Activated naive CD4-positive, alpha-beta T cell treated with anti-CD3 and anti-CD28 coated beads for 36 hours (primary cell): ENCODE data around the gene KRT33B. TPM values are rescaled to one million over a fixed set of nuclear protein-coding genes. Genes with fewer than 3 reads are reported as not detected.
A peak's percentile ranks its signal among the peaks of the same experiment; 100 is the strongest.
"Not testable (repeated sequence)": the region's sequence is repeated elsewhere in the genome, so short reads cannot be mapped to it uniquely, and the experiment has no call there.

Source experiments
- CTCF ChIA-PET: fragments of 350-600 bp; sonication (Branson Sonifier 250); formaldehyde crosslinking; loops from one replicate; lab custom pipeline; 2021; ENCODE audit warnings: antibody characterized with exemption; lab: Charles Lee
- DNase-seq: peaks from one replicate; pipeline ENCODE4 v3.0.0-alpha.2; 2020
- H3K27ac Mint-ChIP-seq: one replicate; pipeline ENCODE4 v1.8.0; 2021; ENCODE audit warnings: mild to moderate bottlenecking, mixed read lengths
- H3K27me3 Mint-ChIP-seq: one replicate; pipeline ENCODE4 v1.8.0; 2021; ENCODE audit warnings: low read depth, mixed read lengths
- H3K36me3 Mint-ChIP-seq: one replicate; pipeline ENCODE4 v1.8.0; 2021; ENCODE audit warnings: low read depth, mixed read lengths
- H3K4me1 Mint-ChIP-seq: one replicate; pipeline ENCODE4 v1.8.0; 2021; ENCODE audit warnings: low read depth, mixed read lengths
- H3K4me3 Mint-ChIP-seq: one replicate; pipeline ENCODE4 v1.8.0; 2021; ENCODE audit warnings: mild to moderate bottlenecking, moderate library complexity, mixed read lengths
- H3K9me3 Mint-ChIP-seq: one replicate; pipeline ENCODE4 v1.8.0; 2021; ENCODE audit warnings: mixed read lengths
- intact Hi-C: fragments of 100-400 bp; cut with micrococcal nuclease; formaldehyde crosslinking; loops from one replicate; pipeline ENCODE4 v1.15.1; 2023
- total RNA-seq, 2 experiments: library from RNA; stranded (reverse); gene quantifications; one replicate each; pipeline ENCODE4 v1.2.3, GENCODE V29; 2021

The KRT33B gene
- total RNA-seq, 2 experiments from 2014 or later, result not detected

DNA sequence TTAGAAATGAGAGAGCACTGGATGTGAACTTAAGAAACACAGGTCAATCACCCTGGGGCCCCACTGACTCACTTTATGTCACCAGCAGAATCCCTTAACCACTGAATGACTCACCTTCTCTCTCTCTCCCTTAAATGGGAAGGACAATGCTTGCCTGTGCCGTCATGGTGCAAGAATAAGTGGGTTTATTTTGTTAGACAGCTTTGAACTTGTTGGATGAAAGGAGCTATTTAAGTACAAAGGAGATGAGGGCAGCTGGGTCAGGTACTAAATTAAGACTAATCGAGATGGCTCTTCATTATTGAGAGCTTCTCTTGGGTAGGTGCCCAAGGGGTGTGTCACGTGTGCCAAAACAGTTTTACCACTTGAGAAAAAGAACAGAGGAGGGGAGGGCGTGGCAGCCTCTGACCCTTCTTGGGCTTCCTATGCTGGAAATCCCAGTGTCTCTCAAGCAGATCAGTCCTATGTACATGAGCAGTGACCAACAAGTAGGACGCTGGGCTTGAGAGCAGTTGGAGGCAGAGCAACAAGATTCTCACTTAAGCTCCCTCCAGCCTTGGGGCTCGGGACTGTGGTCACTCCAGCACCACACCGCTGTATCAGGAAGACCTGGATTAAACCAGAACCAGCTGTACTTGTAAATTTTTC lies 34.5 kb upstream of the KRT33B start:
- Mint-ChIP-seq H3K27ac (peak overlapping the region; percentile 79), H3K4me3 (no peak overlapping the region), H3K36me3 (no peaks in the 10 kb centered on the region), H3K9me3 (no peaks in the 10 kb centered on the region), H3K27me3 (no peaks in the 10 kb centered on the region), H3K4me1 (peaks cover 47% of the 10 kb centered on the region)
- CTCF ChIA-PET, result interaction anchor here (1.0 to 2.3 kb wide), 6 partner anchors 14 to 262 kb away, joined by 3 to 9 read pairs (median 4); no protein-coding TSS in a partner anchor
- intact Hi-C loops, result loop anchor here (1.0 to 5.0 kb wide), 4 partner anchors 63 to 1307 kb away; no protein-coding TSS in a partner anchor
- DNase-seq, result peak; percentile 85

DNA sequence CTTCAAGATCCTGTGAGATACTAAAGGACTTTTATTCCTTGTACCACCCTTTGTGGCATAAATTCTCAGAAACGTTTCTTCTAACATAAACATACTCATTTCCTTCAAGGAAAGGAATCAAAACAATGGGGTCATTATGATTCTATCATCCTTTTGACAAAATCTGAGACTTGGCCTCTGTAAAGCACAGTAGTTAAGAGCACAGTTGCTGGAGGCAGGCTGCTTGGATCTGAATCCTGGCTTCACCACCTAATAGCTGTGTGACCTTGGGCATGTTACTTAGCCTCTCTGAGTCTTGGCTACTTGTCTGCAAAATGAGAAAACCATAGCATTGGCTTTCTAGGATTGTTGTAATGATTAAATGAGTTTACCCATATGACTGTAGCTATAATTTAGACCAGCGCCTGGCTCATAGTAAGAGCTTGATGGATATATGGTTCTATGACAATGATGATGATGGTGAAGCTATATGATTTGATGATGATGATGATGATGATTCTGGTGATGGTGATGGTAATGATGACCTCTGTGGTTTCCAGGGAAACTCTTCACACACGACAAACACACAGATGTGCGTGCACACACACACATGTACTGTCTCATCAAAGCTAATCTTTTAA lies 33.9 kb upstream of the KRT33B start:
- Mint-ChIP-seq H3K27me3 (no peaks in the 10 kb centered on the region), H3K9me3 (no peaks in the 10 kb centered on the region), H3K4me3 (no peak overlapping the region), H3K4me1 (peaks cover 40% of the 10 kb centered on the region), H3K36me3 (no peaks in the 10 kb centered on the region), H3K27ac (peak overlapping the region; percentile 69)
- intact Hi-C loops, result loop anchor here (1.0 to 5.0 kb wide), 5 partner anchors 62 to 1306 kb away; no protein-coding TSS in a partner anchor
- CTCF ChIA-PET, result interaction anchor here (0.7 to 1.8 kb wide), 6 partner anchors 63 to 262 kb away, joined by 3 to 9 read pairs (median 4); no protein-coding TSS in a partner anchor
- DNase-seq, result peak; percentile 29

DNA sequence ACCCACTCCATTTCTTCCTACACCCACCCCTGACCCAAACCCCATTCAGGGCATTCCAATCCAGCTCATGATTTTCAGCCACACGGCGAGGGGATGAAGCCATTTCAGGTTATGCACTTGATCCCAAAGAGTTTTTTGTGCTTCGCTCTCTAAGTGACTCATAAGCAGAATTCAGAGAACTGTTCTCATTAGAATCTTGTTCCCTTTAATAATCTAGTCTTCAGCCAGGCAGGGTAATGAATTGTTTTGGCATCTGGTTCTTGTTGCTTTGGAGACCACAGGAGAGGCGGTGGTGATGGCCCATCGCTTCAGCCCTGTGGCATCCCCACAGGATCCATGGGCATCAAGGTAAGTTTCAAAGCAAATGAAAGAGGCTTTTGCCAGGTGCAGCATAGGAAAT lies 32.5 kb upstream of the KRT33B start:
- CTCF ChIA-PET, result no interaction called here
- DNase-seq, result no peak
- Mint-ChIP-seq H3K36me3 (no peaks in the 10 kb centered on the region), H3K4me3 (no peak overlapping the region), H3K9me3 (no peaks in the 10 kb centered on the region), H3K4me1 (peaks cover 37% of the 10 kb centered on the region), H3K27me3 (no peaks in the 10 kb centered on the region), H3K27ac (no peak overlapping the region)
- intact Hi-C loops, result loop anchor here (2.0 to 5.0 kb wide), 3 partner anchors 95 to 1305 kb away; no protein-coding TSS in a partner anchor

DNA sequence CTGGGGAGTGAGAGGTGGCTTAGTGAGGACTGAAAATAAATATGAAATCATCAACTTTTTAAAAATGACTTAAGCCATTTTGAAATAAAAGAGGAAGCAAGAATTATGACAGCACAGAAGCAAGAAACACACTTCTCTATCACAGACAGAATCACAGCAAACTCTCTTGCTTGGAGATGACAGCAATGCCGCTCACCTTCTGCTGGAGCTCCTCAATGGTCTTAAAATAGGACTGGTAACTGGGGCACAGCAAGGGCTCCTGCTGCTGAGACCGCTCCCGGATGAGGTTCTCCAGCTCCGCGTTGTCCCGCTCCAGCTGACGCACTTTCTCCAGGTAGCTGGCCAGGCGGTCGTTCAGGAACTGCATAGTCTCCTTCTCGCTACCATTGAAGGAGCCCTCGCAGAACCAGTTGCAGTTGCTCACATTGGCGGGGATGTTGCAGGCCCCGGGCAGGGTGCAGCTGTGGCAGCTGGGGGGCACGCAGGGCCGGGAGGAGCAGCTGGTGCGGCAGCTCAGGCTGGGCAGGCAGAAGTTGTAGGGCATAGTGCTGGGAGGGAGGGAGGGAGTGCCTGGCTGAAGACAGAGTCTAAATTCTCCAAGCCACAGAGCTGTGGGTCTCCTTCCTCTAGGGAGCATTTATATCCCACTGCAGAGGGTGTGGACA lies 27.5 kb upstream of the KRT33B start, which contains the start of gene KRT31:
KRT31 (minus strand) TSS at position 613 of the 665 bp plus-strand sequence; CDS start at position 544, 69 bp downstream.
- Mint-ChIP-seq H3K27ac (no peak within 1 kb of the TSS), H3K27me3 (no peaks in the 10 kb centered on the region), H3K4me1 (peaks cover 10% of the 10 kb centered on the region), H3K4me3 (no peak within 1 kb of the TSS), H3K9me3 (no peaks in the 10 kb centered on the region), H3K36me3 (no peaks in the 10 kb centered on the region)
- CTCF ChIA-PET, result no interaction called here
- intact Hi-C loops, result no loop called here
- DNase-seq, result no peak

DNA sequence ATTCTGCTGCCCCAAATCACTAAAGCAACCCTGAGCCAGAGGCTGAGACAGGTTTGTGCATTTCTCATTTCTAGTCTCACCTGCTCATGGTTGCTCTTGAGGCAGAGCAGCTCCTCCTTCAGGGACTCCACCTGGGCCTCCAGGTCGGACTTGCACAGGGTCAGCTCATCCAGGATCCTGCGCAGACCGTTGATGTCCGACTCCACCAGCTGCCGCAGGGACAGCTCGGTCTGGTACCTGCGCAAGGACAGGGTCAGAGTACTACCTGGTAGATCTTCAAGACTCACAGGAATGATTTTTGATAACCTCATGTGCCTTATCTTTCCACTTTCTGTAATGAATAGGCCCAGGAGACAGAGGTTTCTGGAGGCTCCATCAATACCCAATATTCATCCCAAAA lies 26.7 kb upstream of the KRT33B start:
- Mint-ChIP-seq H3K36me3 (no peaks in the 10 kb centered on the region), H3K27ac (no peak overlapping the region)
- intact Hi-C loops, result no loop called here

DNA sequence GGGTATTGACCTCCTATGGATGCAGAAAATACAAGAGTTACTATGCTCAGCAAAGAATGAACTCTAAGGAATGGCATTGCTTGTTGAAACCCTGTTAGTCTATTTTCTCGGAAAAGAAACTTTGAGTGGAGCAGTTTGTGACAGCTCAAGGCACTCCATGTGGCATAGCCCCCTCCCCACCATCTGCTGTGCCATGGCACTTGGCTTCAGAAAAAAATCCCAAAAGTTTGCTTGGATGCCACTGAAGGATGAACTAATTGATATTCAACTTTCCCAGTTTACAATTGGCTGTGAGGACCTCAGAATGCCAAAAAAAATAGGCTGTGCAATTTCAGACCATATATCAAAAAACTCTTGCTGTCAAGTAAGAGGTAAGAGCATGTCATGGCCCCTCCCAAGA lies 26.0 kb upstream of the KRT33B start:
- Mint-ChIP-seq H3K4me3 (no peak overlapping the region), H3K4me1 (peaks cover 7% of the 10 kb centered on the region), H3K9me3 (no peaks in the 10 kb centered on the region), H3K27me3 (no peaks in the 10 kb centered on the region), H3K36me3 (no peaks in the 10 kb centered on the region), H3K27ac (no peak overlapping the region)
- DNase-seq, result no peak
- CTCF ChIA-PET, result no interaction called here
- intact Hi-C loops, result no loop called here

More for the DNA sequence above, 26.7 kb upstream of the KRT33B start:
- Mint-ChIP-seq H3K4me3 (no peak overlapping the region), H3K9me3 (no peaks in the 10 kb centered on the region), H3K4me1 (peaks cover 8% of the 10 kb centered on the region), H3K27me3 (no peaks in the 10 kb centered on the region)
- DNase-seq, result no peak
- CTCF ChIA-PET, result no interaction called here

DNA sequence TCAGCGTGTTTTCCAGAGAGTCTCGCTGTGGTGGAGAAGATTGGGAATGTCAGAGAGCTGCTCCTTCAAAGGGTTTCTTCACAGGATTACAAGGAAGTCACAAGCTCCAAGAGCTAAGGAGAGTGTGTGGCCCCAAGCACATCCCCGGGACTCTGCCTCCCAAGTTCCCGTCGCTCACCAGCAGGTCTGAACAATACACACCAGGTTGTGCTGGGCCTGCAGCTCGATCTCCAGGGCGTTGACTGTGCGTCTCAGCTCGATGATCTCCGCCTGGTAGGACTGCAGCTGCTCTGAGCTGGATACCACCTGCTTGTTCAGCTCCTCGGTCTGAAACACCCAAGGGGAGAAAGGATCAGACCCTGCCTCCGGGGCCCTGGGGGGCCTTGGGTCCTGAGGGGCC lies 25.4 kb upstream of the KRT33B start:
- intact Hi-C loops, H3K36me3 Mint-ChIP-seq, H3K27ac Mint-ChIP-seq, H3K4me3 Mint-ChIP-seq, H3K4me1 Mint-ChIP-seq, DNase-seq, H3K9me3 Mint-ChIP-seq, CTCF ChIA-PET, H3K27me3 Mint-ChIP-seq: not testable (repeated sequence)

DNA sequence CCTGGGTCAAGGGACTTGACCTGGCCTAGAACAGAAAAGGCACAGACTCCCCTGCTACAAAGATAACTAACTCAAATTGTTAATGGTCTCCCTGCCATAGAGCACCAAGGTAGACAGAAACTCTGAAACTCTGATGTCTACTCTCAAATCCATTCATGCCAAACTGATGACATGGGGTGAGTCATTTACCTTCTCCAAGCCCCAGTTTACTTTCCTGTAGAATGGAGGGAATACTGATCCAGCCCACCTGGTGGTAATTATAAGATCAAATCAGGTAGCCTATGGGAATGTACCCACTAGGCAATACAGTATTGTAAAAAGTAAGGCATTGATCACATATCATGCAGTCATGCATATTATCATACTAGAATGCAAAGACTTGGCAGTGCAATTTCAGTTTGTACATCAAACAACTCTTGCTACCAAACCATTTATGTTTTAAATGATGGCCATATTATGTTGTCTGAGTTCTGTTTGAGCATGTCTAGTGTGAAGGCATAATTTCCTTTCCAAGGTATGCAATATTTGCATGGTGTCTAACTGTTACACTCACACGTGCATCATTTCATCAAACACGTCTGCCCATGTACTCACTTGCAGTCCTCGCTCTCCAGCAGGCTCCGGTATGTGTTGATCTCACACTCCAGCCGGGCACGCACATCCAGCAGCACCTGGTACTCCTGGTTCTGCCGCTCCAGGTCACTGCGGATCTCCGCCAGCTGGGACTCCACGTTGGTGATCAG lies 24.8 kb upstream of the KRT33B start:
- peaks cover 5% of the 10 kb centered on the region for H3K4me1 Mint-ChIP-seq
- no peaks in the 10 kb centered on the region for H3K27me3 Mint-ChIP-seq
- no peaks in the 10 kb centered on the region for H3K36me3 Mint-ChIP-seq
- H3K4me3 Mint-ChIP-seq, result no peak overlapping the region
- CTCF ChIA-PET, result no interaction called here
- no peaks in the 10 kb centered on the region for H3K9me3 Mint-ChIP-seq
- intact Hi-C loops, result no loop called here
- DNase-seq, result no peak
- H3K27ac Mint-ChIP-seq, result no peak overlapping the region

DNA sequence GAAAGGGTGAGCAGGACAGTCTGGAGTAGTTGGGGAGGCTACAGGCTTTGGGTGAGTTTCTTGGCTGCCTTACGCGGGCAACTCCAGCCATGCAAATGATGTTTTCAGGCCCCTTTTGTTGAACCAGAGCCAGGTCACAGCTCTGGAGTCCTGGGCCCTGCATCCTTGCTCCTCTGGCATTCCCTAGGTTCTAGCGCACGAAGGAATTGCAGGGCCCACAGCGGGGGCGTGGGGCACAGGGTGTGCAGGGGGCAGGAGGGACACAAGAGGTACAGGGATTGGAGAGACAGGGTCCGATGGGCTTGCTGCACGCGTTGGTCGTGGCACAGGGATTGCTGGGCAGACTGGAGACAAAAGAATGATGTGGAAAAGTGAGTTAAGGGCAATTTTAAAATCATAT lies 24.2 kb upstream of the KRT33B start:
- no peak overlapping the region for H3K4me3 Mint-ChIP-seq
- no peak overlapping the region for H3K27ac Mint-ChIP-seq
- intact Hi-C loops, result no loop called here
- H3K9me3 Mint-ChIP-seq, result no peaks in the 10 kb centered on the region
- H3K4me1 Mint-ChIP-seq, result peaks cover 2% of the 10 kb centered on the region
- H3K36me3 Mint-ChIP-seq, result no peaks in the 10 kb centered on the region
- H3K27me3 Mint-ChIP-seq, result no peaks in the 10 kb centered on the region
- CTCF ChIA-PET, result no interaction called here
- no peak for DNase-seq

DNA sequence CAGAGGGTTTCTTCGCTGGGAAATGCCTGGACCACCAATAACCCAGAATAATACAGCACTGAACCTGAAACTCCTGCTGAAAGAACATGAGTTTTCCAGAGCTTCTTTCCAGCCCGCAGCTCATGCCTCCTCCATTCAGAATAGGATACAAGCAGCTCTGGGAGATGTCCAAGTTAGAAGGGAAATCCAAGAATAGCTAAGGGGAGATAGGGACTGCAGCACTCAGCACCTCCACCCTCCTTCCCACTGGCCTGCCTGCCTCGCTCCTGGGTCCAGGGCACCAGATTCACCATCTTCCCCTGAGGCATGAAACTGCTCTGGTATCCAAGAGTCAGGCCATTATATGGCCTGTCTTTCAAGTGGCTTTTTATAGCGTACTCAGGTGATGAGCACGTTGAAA lies 23.7 kb upstream of the KRT33B start:
- intact Hi-C loops, result no loop called here
- DNase-seq, result no peak
- H3K27me3 Mint-ChIP-seq, result no peaks in the 10 kb centered on the region
- H3K27ac Mint-ChIP-seq, result no peak overlapping the region
- no peak overlapping the region for H3K4me3 Mint-ChIP-seq
- H3K4me1 Mint-ChIP-seq, result peaks cover 2% of the 10 kb centered on the region
- no peaks in the 10 kb centered on the region for H3K36me3 Mint-ChIP-seq
- CTCF ChIA-PET, result no interaction called here
- no peaks in the 10 kb centered on the region for H3K9me3 Mint-ChIP-seq

DNA sequence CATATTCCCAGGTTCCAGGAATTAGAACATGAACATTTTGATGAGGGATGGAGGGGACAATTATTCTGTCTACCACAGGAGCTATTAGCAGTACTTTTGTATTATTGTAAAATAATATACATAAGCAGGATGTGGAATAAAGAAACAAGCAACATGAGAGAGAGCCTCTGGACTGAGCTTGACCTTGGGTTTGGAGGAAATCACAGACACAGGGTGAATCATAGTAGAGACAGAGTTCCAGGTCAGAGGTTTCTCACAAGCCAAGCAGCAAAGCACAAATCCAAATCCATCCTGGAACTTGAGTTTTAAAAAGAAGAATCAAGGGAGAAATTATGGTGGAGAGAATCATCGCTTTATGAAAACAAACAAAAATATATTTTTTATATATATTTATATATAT lies 22.7 kb upstream of the KRT33B start:
- intact Hi-C loops, result no loop called here
- CTCF ChIA-PET, result no interaction called here
- Mint-ChIP-seq H3K4me3 (no peak overlapping the region), H3K27ac (no peak overlapping the region), H3K9me3 (peaks cover under 1% of the 10 kb centered on the region), H3K4me1 (peaks cover 2% of the 10 kb centered on the region), H3K27me3 (no peaks in the 10 kb centered on the region), H3K36me3 (no peaks in the 10 kb centered on the region)
- no peak for DNase-seq

DNA sequence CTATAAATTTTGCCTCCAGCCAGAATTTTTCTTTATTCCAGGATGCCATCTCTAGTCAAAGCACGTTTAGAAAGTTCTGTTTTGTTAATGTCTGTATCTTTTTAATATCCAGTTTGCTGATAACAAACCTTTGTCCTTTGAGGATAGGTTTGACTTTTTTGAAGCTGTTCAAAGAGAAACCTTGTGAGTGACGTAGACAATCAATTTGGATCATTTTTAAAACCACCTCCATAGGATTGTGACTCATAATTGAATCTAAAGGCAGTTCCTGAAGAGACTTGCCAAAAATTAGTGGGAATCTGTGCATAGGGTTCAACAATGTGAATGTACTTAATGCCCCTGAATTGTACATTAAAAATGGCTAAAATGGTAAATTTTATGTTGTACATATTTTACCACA lies 21.9 kb upstream of the KRT33B start:
- intact Hi-C loops, result no loop called here
- H3K36me3 Mint-ChIP-seq, result peaks cover 2% of the 10 kb centered on the region
- H3K9me3 Mint-ChIP-seq, result peaks cover 5% of the 10 kb centered on the region
- H3K4me3 Mint-ChIP-seq, result no peak overlapping the region
- CTCF ChIA-PET, result interaction anchor here (1.5 kb wide), 1 partner anchor 9 kb away, joined by 5 read pairs; no protein-coding TSS in a partner anchor
- H3K27me3 Mint-ChIP-seq, result no peaks in the 10 kb centered on the region
- no peak overlapping the region for H3K27ac Mint-ChIP-seq
- DNase-seq, result no peak
- H3K4me1 Mint-ChIP-seq, result peaks cover 2% of the 10 kb centered on the region
